ENCODE data around the gene KIRREL3. TPM values are rescaled to one million over a fixed set of nuclear protein-coding genes. Genes with fewer than 3 reads are reported as not detected.

KIRREL3 gene
- total and polyA plus RNA-seq, 2 of the 8 experiments (the other 6 are each of a cell fraction or from before 2014, with no cell fraction given): 0.29 to 0.32 TPM

DNA sequence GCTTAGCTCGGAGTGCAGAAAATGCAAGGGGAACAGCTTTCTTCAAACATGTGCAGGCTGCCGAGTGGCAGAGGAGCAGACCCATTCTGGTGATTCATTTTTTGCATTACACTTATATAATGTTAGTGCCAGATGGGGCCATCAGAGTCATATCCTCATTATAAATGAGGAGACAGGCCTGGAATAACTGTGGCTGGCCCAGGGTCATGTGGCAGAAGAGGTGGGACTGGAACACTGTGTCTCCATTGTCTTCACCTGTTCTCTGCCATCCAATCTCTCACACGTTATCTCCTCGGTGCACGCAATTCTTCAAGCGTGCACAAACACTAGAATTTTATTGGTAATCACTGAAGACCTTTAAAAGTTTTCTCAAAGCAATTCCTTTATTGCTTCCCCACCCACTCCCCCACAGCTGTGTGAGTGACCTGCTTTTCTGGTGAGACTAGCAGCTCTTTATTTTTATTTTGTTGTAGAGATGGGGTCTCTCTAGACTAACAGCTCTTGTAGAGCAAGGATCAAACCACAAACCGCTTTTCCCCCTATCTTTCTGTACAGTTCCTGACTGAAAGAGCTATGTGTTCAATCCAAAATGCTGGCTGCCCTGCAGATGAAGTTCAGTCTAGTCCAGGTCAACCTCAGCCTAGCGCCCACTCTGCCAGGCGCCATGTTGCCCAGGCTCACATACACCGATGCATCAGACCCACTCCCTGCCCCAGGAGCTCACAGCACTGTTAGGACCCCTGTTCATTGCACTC is 569.8 kb downstream of the KIRREL3 start:
- H4K91ac ChIP-seq (replicated peaks; ENCODE audit: insufficient read length, low read length): no peak overlapping the region
- H3K4me2 ChIP-seq (ENCODE audit: insufficient read depth in 1 of 2, low read depth in 2 of 2, low read length in 2 of 2): no peak overlapping the region
- no peak overlapping the region for H4K5ac ChIP-seq (ENCODE audit: insufficient read length, low read depth, low read length)
- no peaks in the 10 kb centered on the region for H4K20me1 ChIP-seq (replicated peaks in 1 of 2; ENCODE audit: control insufficient read depth in 1 of 2, insufficient read depth in 2 of 2, low read length in 2 of 2)
- H3K79me1 ChIP-seq (ENCODE audit: low read depth, low read length): no peaks in the 10 kb centered on the region
- H4K8ac ChIP-seq (ENCODE audit: extremely low read depth, insufficient read depth, low read length): no peak overlapping the region
- no peaks in the 10 kb centered on the region for H3K27me3 ChIP-seq (replicated peaks in 1 of 4; ENCODE audit: control insufficient read depth in 3 of 4, extremely low read depth in 1 of 4, insufficient read depth in 3 of 4, low read length in 3 of 4)
- no peak overlapping the region for H2BK12ac ChIP-seq (ENCODE audit: low read depth, low read length)
- H2BK20ac ChIP-seq (ENCODE audit: low read length): no peak overlapping the region
- H3K79me2 ChIP-seq (ENCODE audit: control insufficient read depth in 1 of 2, insufficient read depth in 2 of 2, low read length in 2 of 2): no peaks in the 10 kb centered on the region
- H2AFZ ChIP-seq (ENCODE audit: low read length): no peak overlapping the region
- H3K4me1 ChIP-seq (replicated peaks in 1 of 4; ENCODE audit: control insufficient read depth in 3 of 4, insufficient read depth in 4 of 4, low read length in 3 of 4): peaks cover 0 to 18% (median 6%) of the 10 kb centered on the region in 4 experiments; a peak in 5 of 7 replicates
- H3K23ac ChIP-seq (ENCODE audit: insufficient read length): no peak overlapping the region
- no peaks in the 10 kb centered on the region for H3K23me2 ChIP-seq (ENCODE audit: low read depth, low read length)
- FAIRE-seq (no peak), DNase-seq (ENCODE audit: low read depth in 1 of 2, low spot score in 2 of 2) (no peak)
- no peak overlapping the region for H2BK120ac ChIP-seq (replicated peaks; ENCODE audit: low read depth, low read length)
- H3K56ac ChIP-seq (replicated peaks; ENCODE audit: insufficient read length, low read depth, low read length): no peak overlapping the region
- H3K36me3 ChIP-seq (ENCODE audit: control insufficient read depth in 2 of 4, insufficient read depth in 4 of 4, low read length in 3 of 4): no peaks in the 10 kb centered on the region
- WGBS, 2 experiments (ENCODE audit: extremely low coverage in 1 of 2, insufficient coverage in 1 of 2, insufficient read length in 1 of 2, insufficient replicate concordance in 2 of 2, low coverage in 1 of 2, low lambda C conversion rate in 2 of 2, missing lambda C conversion rate in 1 of 2): 88% methylated on average over 10 of the region's 10 CpGs; no CpG with 5 or more reads in 1 of the 2 experiments
- H2BK5ac ChIP-seq (ENCODE audit: low read depth, low read length): no peak overlapping the region
- no peak overlapping the region for H3K9ac ChIP-seq (replicated peaks in 1 of 4; ENCODE audit: extremely low read depth in 1 of 4, low read depth in 3 of 4, low read length in 3 of 4)
- H3K4me3 ChIP-seq (ENCODE audit: extremely low read depth in 1 of 4, insufficient read depth in 2 of 4, low read depth in 3 of 4, low read length in 4 of 4): no peak overlapping the region
- CTCF ChIA-PET (ENCODE audit: partially characterized antibody): interaction anchor here (0.6 to 6.5 kb wide), 8 partner anchors 11 to 370 kb away, joined by 3 to 31 read pairs (median 5); no protein-coding TSS in a partner anchor
- H3K27ac ChIP-seq (ENCODE audit: low read depth, low read length): no peak overlapping the region
- POLR2A ChIA-PET (ENCODE audit: partially characterized antibody): interaction anchor here (0.6 to 2.0 kb wide), 4 partner anchors 8 to 75 kb away, joined by 3 to 6 read pairs (median 4); partner anchors contain the start of gene ST3GAL4
- no peak overlapping the region for H3K4ac ChIP-seq (replicated peaks; ENCODE audit: insufficient read length, low read depth, low read length)
- no peak overlapping the region for H3K18ac ChIP-seq (ENCODE audit: extremely low read depth, low read length)
- no peaks in the 10 kb centered on the region for H3K9me3 ChIP-seq (ENCODE audit: insufficient read depth in 2 of 2, low read depth in 1 of 2, low read length in 1 of 2)
- no peak overlapping the region for H2BK15ac ChIP-seq (ENCODE audit: low read length)
- no peak overlapping the region for H2AK5ac ChIP-seq (ENCODE audit: low read depth, low read length)
- H3K14ac ChIP-seq (ENCODE audit: insufficient read length): no peak overlapping the region
- TF ChIP-seq RNF2 (IDR thresholded peaks at IDR 0.05; ENCODE audit: borderline replicate concordance, low read depth, low read length, missing control alignments, poor library complexity, severe bottlenecking) (no peak), RXRA (IDR thresholded peaks at IDR 0.05; ENCODE audit: insufficient read depth, low read depth, low read length) (no peak), RFX5 (IDR thresholded peaks at IDR 0.05; ENCODE audit: borderline replicate concordance, low read depth, low read length) (no peak), ZNF274 (IDR thresholded peaks at IDR 0.05; ENCODE audit: borderline replicate concordance, extremely low read depth, low read length) (no peak), SP4 (IDR thresholded peaks at IDR 0.05; ENCODE audit: low read length) (no peak), SIN3A (conservative IDR thresholded peaks at IDR 0.05 in 1 of 2, IDR thresholded peaks at IDR 0.05 in 1 of 2; ENCODE audit: low read depth in 1 of 2, low read length in 2 of 2) (no peak), SP2 (IDR thresholded peaks at IDR 0.05; ENCODE audit: low read length) (no peak), RBBP5 (IDR thresholded peaks at IDR 0.05; ENCODE audit: borderline replicate concordance, low read depth, low read length) (no peak), JUN (IDR thresholded peaks at IDR 0.05; ENCODE audit: low read depth, low read length) (no peak), ASH2L (IDR thresholded peaks at IDR 0.05; ENCODE audit: low read length) (no peak), HDAC2 (IDR thresholded peaks at IDR 0.05; ENCODE audit: borderline replicate concordance in 1 of 2, low read depth in 2 of 2, low read length in 2 of 2) (no peak), POLR2A (IDR thresholded peaks at IDR 0.05; ENCODE audit: control extremely low read depth in 1 of 2, low read depth in 2 of 2, low read length in 2 of 2) (no peak)

Measured in H1 (cell line).